ENCODE data around the gene IGLL1.

The IGLL1 gene

GRCh38 chr22:23527971-23528740 is 51.9 kb downstream of the IGLL1 start:
- DNase-seq (ENCODE audit: low read depth in 3 of 3), result no peak

- DNase-seq (ENCODE audit: low read depth in 3 of 3), result no peak
These were observed 53.3 kb downstream of the IGLL1 start for GRCh38 chr22:23526596-23527316.

- DNase-seq (ENCODE audit: low read depth in 3 of 3), result no peak
These were observed 54.6 kb downstream of the IGLL1 start for GRCh38 chr22:23525510-23525909.

- DNase-seq (ENCODE audit: low read depth in 3 of 3), result no peak
These were observed 55.9 kb downstream of the IGLL1 start for GRCh38 chr22:23524226-23524625.

- DNase-seq (ENCODE audit: low read depth in 3 of 3), result no peak
These were observed 56.4 kb downstream of the IGLL1 start for GRCh38 chr22:23523713-23524112.
